Measurements from ENCODE around the gene TEC. TPM values are rescaled to one million over a fixed set of nuclear protein-coding genes. Genes with fewer than 3 reads are reported as not detected.

The TEC gene
- total and polyA plus RNA-seq, 2 of the 8 experiments (the other 6 are each of a cell fraction or from before 2014, with no cell fraction given): 0.73 to 1.8 TPM

DNA sequence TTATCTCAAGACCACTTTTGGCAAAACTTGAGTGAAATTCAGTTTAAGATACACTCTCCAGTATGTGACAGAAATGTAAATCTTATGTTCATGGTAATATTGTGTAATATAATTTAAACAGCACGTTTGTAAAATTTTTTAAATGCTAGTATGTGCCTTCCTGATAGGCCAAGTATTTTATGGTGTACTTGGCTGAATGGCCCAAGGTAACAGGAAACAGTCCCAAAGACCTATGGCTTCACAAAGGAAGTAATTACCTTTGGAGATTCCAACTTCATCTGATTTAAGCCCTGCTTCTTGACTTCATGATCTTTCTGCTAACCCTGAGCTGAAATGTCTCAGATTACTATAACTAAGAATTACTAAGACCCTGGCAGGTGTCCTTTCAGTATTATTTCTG lies 20.3 kb downstream of the TEC start:
- Histone ChIP-seq H3K4me3 (ENCODE audit: extremely low read depth in 1 of 4, insufficient read depth in 2 of 4, low read depth in 3 of 4, low read length in 4 of 4) (no peak overlapping the region), H3K56ac (replicated peaks; ENCODE audit: insufficient read length, low read depth, low read length) (no peak overlapping the region), H3K36me3 (ENCODE audit: control insufficient read depth in 2 of 4, insufficient read depth in 4 of 4, low read length in 3 of 4) (no peaks in the 10 kb centered on the region), H3K4ac (replicated peaks; ENCODE audit: insufficient read length, low read depth, low read length) (no peak overlapping the region), H3K4me1 (replicated peaks in 1 of 4; ENCODE audit: control insufficient read depth in 3 of 4, insufficient read depth in 4 of 4, low read length in 3 of 4) (no peaks in the 10 kb centered on the region), H3K23me2 (ENCODE audit: low read depth, low read length) (no peaks in the 10 kb centered on the region), H2BK20ac (ENCODE audit: low read length) (no peak overlapping the region), H4K5ac (ENCODE audit: insufficient read length, low read depth, low read length) (no peak overlapping the region), H3K18ac (ENCODE audit: extremely low read depth, low read length) (no peak overlapping the region), H2BK12ac (ENCODE audit: low read depth, low read length) (no peak overlapping the region), H2BK15ac (ENCODE audit: low read length) (no peak overlapping the region), H3K79me1 (ENCODE audit: low read depth, low read length) (no peaks in the 10 kb centered on the region; the same call in 1 of the 2 replicates), H3K23ac (ENCODE audit: insufficient read length) (no peak overlapping the region), H3K14ac (ENCODE audit: insufficient read length) (no peak overlapping the region), H4K91ac (replicated peaks; ENCODE audit: insufficient read length, low read length) (no peak overlapping the region), H3K4me2 (ENCODE audit: insufficient read depth in 1 of 2, low read depth in 2 of 2, low read length in 2 of 2) (no peak overlapping the region), H3K79me2 (ENCODE audit: control insufficient read depth in 1 of 2, insufficient read depth in 2 of 2, low read length in 2 of 2) (no peaks in the 10 kb centered on the region), H4K8ac (ENCODE audit: extremely low read depth, insufficient read depth, low read length) (no peak overlapping the region), H3K27ac (ENCODE audit: low read depth, low read length) (no peak overlapping the region), H2BK120ac (replicated peaks; ENCODE audit: low read depth, low read length) (no peak overlapping the region), H2BK5ac (ENCODE audit: low read depth, low read length) (no peak overlapping the region), H4K20me1 (replicated peaks in 1 of 2; ENCODE audit: control insufficient read depth in 1 of 2, insufficient read depth in 2 of 2, low read length in 2 of 2) (no peaks in the 10 kb centered on the region), H3K9me3 (ENCODE audit: insufficient read depth in 2 of 2, low read depth in 1 of 2, low read length in 1 of 2) (no peaks in the 10 kb centered on the region), H2AFZ (ENCODE audit: low read length) (no peak overlapping the region), H3K9ac (replicated peaks in 1 of 4; ENCODE audit: extremely low read depth in 1 of 4, low read depth in 3 of 4, low read length in 3 of 4) (no peak overlapping the region), H3K27me3 (replicated peaks in 1 of 4; ENCODE audit: control insufficient read depth in 3 of 4, extremely low read depth in 1 of 4, insufficient read depth in 3 of 4, low read length in 3 of 4) (no peaks in the 10 kb centered on the region), H2AK5ac (ENCODE audit: low read depth, low read length) (no peak overlapping the region)
- POLR2A ChIA-PET (ENCODE audit: partially characterized antibody): no interaction called here
- DNase-seq (ENCODE audit: low read depth in 1 of 2, low spot score in 2 of 2) (no peak), FAIRE-seq (no peak)
- CTCF ChIA-PET (ENCODE audit: partially characterized antibody): interaction anchor here (1.5 to 1.7 kb wide), 2 partner anchors 11 to 26 kb away, joined by 3 to 5 read pairs; no protein-coding TSS in a partner anchor
- WGBS, 2 experiments (ENCODE audit: extremely low coverage in 1 of 2, insufficient coverage in 1 of 2, insufficient read length in 1 of 2, insufficient replicate concordance in 2 of 2, low coverage in 1 of 2, low lambda C conversion rate in 2 of 2, missing lambda C conversion rate in 1 of 2): 76% methylated on average over 1 of the region's 1 CpG; no CpG with 5 or more reads in 1 of the 2 experiments
- TF ChIP-seq, protein P1, sequence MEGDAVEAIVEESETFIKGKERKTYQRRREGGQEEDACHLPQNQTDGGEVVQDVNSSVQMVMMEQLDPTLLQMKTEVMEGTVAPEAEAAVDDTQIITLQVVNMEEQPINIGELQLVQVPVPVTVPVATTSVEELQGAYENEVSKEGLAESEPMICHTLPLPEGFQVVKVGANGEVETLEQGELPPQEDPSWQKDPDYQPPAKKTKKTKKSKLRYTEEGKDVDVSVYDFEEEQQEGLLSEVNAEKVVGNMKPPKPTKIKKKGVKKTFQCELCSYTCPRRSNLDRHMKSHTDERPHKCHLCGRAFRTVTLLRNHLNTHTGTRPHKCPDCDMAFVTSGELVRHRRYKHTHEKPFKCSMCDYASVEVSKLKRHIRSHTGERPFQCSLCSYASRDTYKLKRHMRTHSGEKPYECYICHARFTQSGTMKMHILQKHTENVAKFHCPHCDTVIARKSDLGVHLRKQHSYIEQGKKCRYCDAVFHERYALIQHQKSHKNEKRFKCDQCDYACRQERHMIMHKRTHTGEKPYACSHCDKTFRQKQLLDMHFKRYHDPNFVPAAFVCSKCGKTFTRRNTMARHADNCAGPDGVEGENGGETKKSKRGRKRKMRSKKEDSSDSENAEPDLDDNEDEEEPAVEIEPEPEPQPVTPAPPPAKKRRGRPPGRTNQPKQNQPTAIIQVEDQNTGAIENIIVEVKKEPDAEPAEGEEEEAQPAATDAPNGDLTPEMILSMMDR (IDR thresholded peaks at IDR 0.05; ENCODE audit: control extremely low read depth in 1 of 3, insufficient read depth in 1 of 3, low read depth in 1 of 3, low read length in 3 of 3): no peak
- TF ChIP-seq SAP30 (IDR thresholded peaks at IDR 0.05; ENCODE audit: insufficient read depth, insufficient replicate concordance, low read length) (no peak), MAFK (IDR thresholded peaks at IDR 0.05; ENCODE audit: low read depth, low read length) (no peak), SRF (IDR thresholded peaks at IDR 0.05; ENCODE audit: low read depth, low read length) (no peak), HDAC6 (IDR thresholded peaks at IDR 0.05; ENCODE audit: low read depth, low read length) (no peak), NANOG (IDR thresholded peaks at IDR 0.05; ENCODE audit: insufficient read depth, low read depth, low read length, poor library complexity, severe bottlenecking) (no peak), TAF7 (optimal IDR thresholded peaks at IDR 0.05; ENCODE audit: borderline replicate concordance, low read depth, low read length) (no peak), CREB1 (IDR thresholded peaks at IDR 0.05) (no peak), SUZ12 (IDR thresholded peaks at IDR 0.05; ENCODE audit: low read length) (no peak), NRF1 (IDR thresholded peaks at IDR 0.05; ENCODE audit: low read depth, low read length) (no peak), CBX8 (IDR thresholded peaks at IDR 0.05; ENCODE audit: borderline replicate concordance, low read depth, low read length) (no peak)
- TF ChIP-seq, protein P2, sequence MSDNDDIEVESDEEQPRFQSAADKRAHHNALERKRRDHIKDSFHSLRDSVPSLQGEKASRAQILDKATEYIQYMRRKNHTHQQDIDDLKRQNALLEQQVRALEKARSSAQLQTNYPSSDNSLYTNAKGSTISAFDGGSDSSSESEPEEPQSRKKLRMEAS (IDR thresholded peaks at IDR 0.05): no peak

Measured in H1 (cell line).